Neural cell (in vitro differentiated cells): ENCODE measurements around the gene CRTAC1. TPM values are rescaled to one million over a fixed set of nuclear protein-coding genes. Genes with fewer than 3 reads are reported as not detected.

ENCODE experiments used
- H2AFZ ChIP-seq: fragments of 200-600, 300-800 bp; sonication (generic), shearing (Covaris generic); 2 replicates; pipeline ENCODE4 v1.6.0; 2014; ENCODE audit warnings: low read depth, mild to moderate bottlenecking, antibody characterized with exemption, low read length, moderate library complexity
- H3F3A ChIP-seq: fragments of 200-600 bp; shearing (Covaris generic); 2 replicates; pipeline ENCODE4 v1.6.1; 2016; ENCODE audit warnings: mild to moderate bottlenecking, moderate library complexity, mixed read lengths, antibody characterized with exemption, low read length; ENCODE audit not compliant: insufficient read depth, poor library complexity, severe bottlenecking
- H3K27ac ChIP-seq: fragments of 200-600, 300-800 bp; sonication (generic), shearing (Covaris generic); 2 replicates; pipeline ENCODE4 v1.5.1; 2014; ENCODE audit warnings: mild to moderate bottlenecking, low read length, moderate library complexity
- H3K27me3 ChIP-seq: fragments of 300-800, 200-600 bp; sonication (generic), shearing (Covaris generic); 2 replicates; pipeline ENCODE4 v1.6.0; 2014; ENCODE audit warnings: mild to moderate bottlenecking, low read depth, low read length, moderate library complexity; ENCODE audit not compliant: insufficient read depth
- H3K36me3 ChIP-seq: fragments of 300-800, 200-600 bp; sonication (generic), shearing (Covaris generic); 2 replicates; pipeline ENCODE4 v1.5.1; 2014; ENCODE audit warnings: mild to moderate bottlenecking, antibody characterized with exemption, low read length, moderate library complexity; ENCODE audit not compliant: insufficient read depth
- H3K4me2 ChIP-seq: fragments of 300-800, 200-600 bp; sonication (generic), shearing (Covaris generic); 2 replicates; pipeline ENCODE4 v1.6.0; 2014; ENCODE audit warnings: mild to moderate bottlenecking, low read length
- H3K4me3 ChIP-seq: fragments of 300-800, 200-600 bp; sonication (generic), shearing (Covaris generic); 2 replicates; pipeline ENCODE4 v1.5.1; 2014; ENCODE audit warnings: mild to moderate bottlenecking, low read length, moderate library complexity
- H3K79me2 ChIP-seq: fragments of 200-600 bp; shearing (Covaris generic); replicated peaks from 2 replicates; pipeline ENCODE4 v1.6.0; 2014; ENCODE audit warnings: mild to moderate bottlenecking, low read length, moderate library complexity; ENCODE audit not compliant: insufficient read depth
- H3K9ac ChIP-seq: fragments of 300-800, 200-600 bp; sonication (generic), shearing (Covaris generic); 2 replicates; pipeline ENCODE4 v1.6.1; 2016; ENCODE audit warnings: mild to moderate bottlenecking, low read length, mixed read lengths
- H3K9me2 ChIP-seq: fragments of 200-600 bp; shearing (Covaris generic); 2 replicates; pipeline ENCODE4 v1.6.1; 2016; ENCODE audit warnings: mild to moderate bottlenecking, low read length, mixed read lengths; ENCODE audit not compliant: insufficient read depth
- H3K9me3 ChIP-seq: fragments of 200-600, 300-800 bp; sonication (generic), shearing (Covaris generic); 2 replicates; pipeline ENCODE4 v1.6.1; 2016; ENCODE audit warnings: mild to moderate bottlenecking, mixed run types, low read length, moderate library complexity, mixed read lengths
- H4K20me1 ChIP-seq: fragments of 200-600 bp; shearing (Covaris generic); 2 replicates; pipeline ENCODE4 v1.6.1; 2016; ENCODE audit warnings: mild to moderate bottlenecking, mixed run types; ENCODE audit not compliant: insufficient read depth
- EP300 ChIP-seq: fragments of 450-650 bp; conservative IDR thresholded peaks from 2 replicates; pipeline ENCODE4 v1.6.1; 2014; ENCODE audit warnings: antibody characterized with exemption, mild to moderate bottlenecking, moderate library complexity; ENCODE audit not compliant: poor library complexity, severe bottlenecking
- EZH2 ChIP-seq: fragments of 200-600, 300-800 bp; shearing (Covaris generic), sonication (generic); IDR thresholded peaks from 2 replicates; pipeline ENCODE4 v1.6.1; 2014; ENCODE audit warnings: antibody characterized with exemption, low read length, borderline replicate concordance, mild to moderate bottlenecking; ENCODE audit not compliant: insufficient read depth, poor library complexity, severe bottlenecking
- MXI1 ChIP-seq: fragments of 450-650 bp; conservative IDR thresholded peaks from 2 replicates; pipeline ENCODE4 v1.6.1; 2014; ENCODE audit warnings: antibody characterized with exemption, mild to moderate bottlenecking; ENCODE audit not compliant: poor library complexity, severe bottlenecking
- POLR2AphosphoS5 ChIP-seq: IDR thresholded peaks from 2 replicates; pipeline ENCODE4 v1.6.1; 2012
- RAD21 ChIP-seq: fragments of 450-650 bp; conservative IDR thresholded peaks from 2 replicates; pipeline ENCODE4 v1.6.1; 2014; ENCODE audit warnings: antibody characterized with exemption, mild to moderate bottlenecking, moderate library complexity
- SMC3 ChIP-seq: fragments of 450-650 bp; conservative IDR thresholded peaks from 2 replicates; pipeline ENCODE4 v1.6.1; 2014; ENCODE audit warnings: antibody characterized with exemption, mild to moderate bottlenecking, moderate library complexity; ENCODE audit not compliant: poor library complexity
- TAF1 ChIP-seq: IDR thresholded peaks from 2 replicates; pipeline ENCODE4 v1.6.1; 2012; ENCODE audit warnings: low read depth
- polyA plus RNA-seq: library from polyadenylated mRNA; depleted of rRNA; stranded (reverse); fragments of >200 nt; gene quantifications from 2 replicates; pipeline ENCODE4 v1.2.3, GENCODE V29; 2014
- TF ChIP-seq, protein P1 (sequence below): IDR thresholded peaks from 2 replicates; pipeline ENCODE4 v1.6.1; 2012; ENCODE audit warnings: borderline replicate concordance
- TF ChIP-seq, protein P2 (sequence below): fragments of 450-650 bp; IDR thresholded peaks from 2 replicates; pipeline ENCODE4 v1.5.1; 2014; ENCODE audit warnings: antibody characterized with exemption, mild to moderate bottlenecking, moderate library complexity; ENCODE audit not compliant: poor library complexity, severe bottlenecking

The CRTAC1 gene
- polyA plus RNA-seq, 1 donor from 2014 or later: 1.1 TPM

GRCh38 chr10:97861097-97861750, 169.2 kb downstream of the CRTAC1 start:
- no peaks in the 10 kb centered on the region for H3K9me3 ChIP-seq
- no peak overlapping the region for H3K9ac ChIP-seq
- no peak overlapping the region for H3K4me2 ChIP-seq
- H3K4me3 ChIP-seq: no peak overlapping the region
- no peak overlapping the region for H2AFZ ChIP-seq
- no peaks in the 10 kb centered on the region for H3K27me3 ChIP-seq
- no peaks in the 10 kb centered on the region for H4K20me1 ChIP-seq
- no peaks in the 10 kb centered on the region for H3F3A ChIP-seq
- H3K36me3 ChIP-seq: no peaks in the 10 kb centered on the region
- no peaks in the 10 kb centered on the region for H3K79me2 ChIP-seq
- no peak overlapping the region for H3K27ac ChIP-seq
- TF ChIP-seq EP300 (no peak), MXI1 (no peak), TAF1 (no peak), RAD21 (no peak), SMC3 (no peak), EZH2 (no peak), POLR2AphosphoS5 (no peak)
- TF ChIP-seq, protein P1, sequence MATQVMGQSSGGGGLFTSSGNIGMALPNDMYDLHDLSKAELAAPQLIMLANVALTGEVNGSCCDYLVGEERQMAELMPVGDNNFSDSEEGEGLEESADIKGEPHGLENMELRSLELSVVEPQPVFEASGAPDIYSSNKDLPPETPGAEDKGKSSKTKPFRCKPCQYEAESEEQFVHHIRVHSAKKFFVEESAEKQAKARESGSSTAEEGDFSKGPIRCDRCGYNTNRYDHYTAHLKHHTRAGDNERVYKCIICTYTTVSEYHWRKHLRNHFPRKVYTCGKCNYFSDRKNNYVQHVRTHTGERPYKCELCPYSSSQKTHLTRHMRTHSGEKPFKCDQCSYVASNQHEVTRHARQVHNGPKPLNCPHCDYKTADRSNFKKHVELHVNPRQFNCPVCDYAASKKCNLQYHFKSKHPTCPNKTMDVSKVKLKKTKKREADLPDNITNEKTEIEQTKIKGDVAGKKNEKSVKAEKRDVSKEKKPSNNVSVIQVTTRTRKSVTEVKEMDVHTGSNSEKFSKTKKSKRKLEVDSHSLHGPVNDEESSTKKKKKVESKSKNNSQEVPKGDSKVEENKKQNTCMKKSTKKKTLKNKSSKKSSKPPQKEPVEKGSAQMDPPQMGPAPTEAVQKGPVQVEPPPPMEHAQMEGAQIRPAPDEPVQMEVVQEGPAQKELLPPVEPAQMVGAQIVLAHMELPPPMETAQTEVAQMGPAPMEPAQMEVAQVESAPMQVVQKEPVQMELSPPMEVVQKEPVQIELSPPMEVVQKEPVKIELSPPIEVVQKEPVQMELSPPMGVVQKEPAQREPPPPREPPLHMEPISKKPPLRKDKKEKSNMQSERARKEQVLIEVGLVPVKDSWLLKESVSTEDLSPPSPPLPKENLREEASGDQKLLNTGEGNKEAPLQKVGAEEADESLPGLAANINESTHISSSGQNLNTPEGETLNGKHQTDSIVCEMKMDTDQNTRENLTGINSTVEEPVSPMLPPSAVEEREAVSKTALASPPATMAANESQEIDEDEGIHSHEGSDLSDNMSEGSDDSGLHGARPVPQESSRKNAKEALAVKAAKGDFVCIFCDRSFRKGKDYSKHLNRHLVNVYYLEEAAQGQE: no peak
- TF ChIP-seq, protein P2, sequence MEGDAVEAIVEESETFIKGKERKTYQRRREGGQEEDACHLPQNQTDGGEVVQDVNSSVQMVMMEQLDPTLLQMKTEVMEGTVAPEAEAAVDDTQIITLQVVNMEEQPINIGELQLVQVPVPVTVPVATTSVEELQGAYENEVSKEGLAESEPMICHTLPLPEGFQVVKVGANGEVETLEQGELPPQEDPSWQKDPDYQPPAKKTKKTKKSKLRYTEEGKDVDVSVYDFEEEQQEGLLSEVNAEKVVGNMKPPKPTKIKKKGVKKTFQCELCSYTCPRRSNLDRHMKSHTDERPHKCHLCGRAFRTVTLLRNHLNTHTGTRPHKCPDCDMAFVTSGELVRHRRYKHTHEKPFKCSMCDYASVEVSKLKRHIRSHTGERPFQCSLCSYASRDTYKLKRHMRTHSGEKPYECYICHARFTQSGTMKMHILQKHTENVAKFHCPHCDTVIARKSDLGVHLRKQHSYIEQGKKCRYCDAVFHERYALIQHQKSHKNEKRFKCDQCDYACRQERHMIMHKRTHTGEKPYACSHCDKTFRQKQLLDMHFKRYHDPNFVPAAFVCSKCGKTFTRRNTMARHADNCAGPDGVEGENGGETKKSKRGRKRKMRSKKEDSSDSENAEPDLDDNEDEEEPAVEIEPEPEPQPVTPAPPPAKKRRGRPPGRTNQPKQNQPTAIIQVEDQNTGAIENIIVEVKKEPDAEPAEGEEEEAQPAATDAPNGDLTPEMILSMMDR: no peak
- no peaks in the 10 kb centered on the region for H3K9me2 ChIP-seq

GRCh38 chr10:97858001-97858439, 172.4 kb downstream of the CRTAC1 start:
- H2AFZ ChIP-seq: no peak overlapping the region
- H3K27me3 ChIP-seq: peaks cover 2% of the 10 kb centered on the region
- no peaks in the 10 kb centered on the region for H4K20me1 ChIP-seq
- H3K9ac ChIP-seq: no peak overlapping the region
- H3K79me2 ChIP-seq: no peaks in the 10 kb centered on the region
- H3K9me3 ChIP-seq: no peaks in the 10 kb centered on the region
- H3K4me2 ChIP-seq: no peak overlapping the region
- TF ChIP-seq RAD21 (no peak), TAF1 (no peak), SMC3 (no peak), MXI1 (no peak), EP300 (no peak), EZH2 (no peak), POLR2AphosphoS5 (no peak)
- TF ChIP-seq, protein P1: no peak
- TF ChIP-seq, protein P2: no peak
- no peaks in the 10 kb centered on the region for H3F3A ChIP-seq
- no peak overlapping the region for H3K27ac ChIP-seq
- no peak overlapping the region for H3K4me3 ChIP-seq
- no peaks in the 10 kb centered on the region for H3K9me2 ChIP-seq
- H3K36me3 ChIP-seq: no peaks in the 10 kb centered on the region
